ENCODE measurements around the gene ARRDC4. TPM values are rescaled to one million over a fixed set of nuclear protein-coding genes. Genes with fewer than 3 reads are reported as not detected.

Gene ARRDC4
- total RNA-seq, 1 experiment from 2014 or later, result 8.7 TPM

GRCh38 chr15:97979140-97979520 is 18.6 kb downstream of the ARRDC4 start:
- Histone ChIP-seq H3K9me3 (ENCODE audit: control insufficient read depth, low read depth, low read length) (no peaks in the 10 kb centered on the region), H3K56ac (ENCODE audit: insufficient read length, low read depth, low read length) (no peak overlapping the region), H4K20me1 (ENCODE audit: control insufficient read depth, insufficient read depth, insufficient read length) (no peaks in the 10 kb centered on the region), H3K27me3 (ENCODE audit: insufficient read depth, low read length) (no peaks in the 10 kb centered on the region), H3K4ac (ENCODE audit: low read depth, low read length) (no peak overlapping the region), H3K79me1 (ENCODE audit: insufficient read depth, low read depth, low read length, poor library complexity, severe bottlenecking) (no peaks in the 10 kb centered on the region), H2BK12ac (ENCODE audit: insufficient read length, low read depth, low read length) (no peak overlapping the region), H3K18ac (ENCODE audit: insufficient read length, low read depth, low read length) (no peak overlapping the region), H3T11ph (ENCODE audit: low read length) (no peak overlapping the region), H2BK120ac (ENCODE audit: low read depth, low read length, poor library complexity, severe bottlenecking) (no peak overlapping the region), H3K27ac (ENCODE audit: insufficient read length, low read depth, low read length) (no peak overlapping the region), H2BK15ac (ENCODE audit: low read depth, low read length) (no peak overlapping the region), H4K8ac (replicated peaks; ENCODE audit: insufficient read length, low read depth, low read length) (no peak overlapping the region), H2AFZ (ENCODE audit: low read length) (no peak overlapping the region), H3K23me2 (ENCODE audit: insufficient read length, low read depth, low read length, poor library complexity, severe bottlenecking) (no peaks in the 10 kb centered on the region), H2AK5ac (ENCODE audit: insufficient read length, low read length) (no peak overlapping the region), H3K14ac (ENCODE audit: insufficient read depth, low read length) (no peak overlapping the region), H3K9ac (ENCODE audit: extremely low read depth, insufficient read length, low read length) (no peak overlapping the region), H2BK20ac (ENCODE audit: low read depth, low read length, poor library complexity, severe bottlenecking) (no peak overlapping the region), H3K79me2 (ENCODE audit: insufficient read depth, low read length) (no peaks in the 10 kb centered on the region), H4K91ac (ENCODE audit: insufficient read length, low read depth, low read length) (no peak overlapping the region), H4K5ac (ENCODE audit: insufficient read length, low read depth, low read length) (no peak overlapping the region), H2BK5ac (ENCODE audit: insufficient read length, low read length) (no peak overlapping the region), H3K23ac (ENCODE audit: insufficient read length, low read depth, low read length) (no peak overlapping the region), H3K4me1 (ENCODE audit: insufficient read depth, low read length) (no peaks in the 10 kb centered on the region), H3K4me2 (ENCODE audit: insufficient read depth, insufficient read length, low read length) (no peak overlapping the region)
- peaks cover 0 to 3% of the 10 kb centered on the region in 2 experiments; a peak in 1 of 4 replicates for H3K4me1 Mint-ChIP-seq
- H3K9me3 Mint-ChIP-seq, result no peaks in the 10 kb centered on the region
- H3K4me3 Mint-ChIP-seq, result no peak overlapping the region
- WGBS (ENCODE audit: extremely low coverage, insufficient read length, low lambda C conversion rate), result no CpG with 5 or more reads among the region's 2 CpGs
- H3K27me3 Mint-ChIP-seq (ENCODE audit: low read depth), result no peaks in the 10 kb centered on the region
- H3K36me3 Mint-ChIP-seq (ENCODE audit: insufficient read depth in 1 of 3, low read depth in 3 of 3), result no peaks in the 10 kb centered on the region
- no peak for TF ChIP-seq CTCF (conservative IDR thresholded peaks at IDR 0.05)
- DNase-seq, result no peak
- no peak overlapping the region for H3K27ac Mint-ChIP-seq
